RWPE2 (cell line): Measurements from ENCODE around the gene KIAA1549.

Experiments
- ATAC-seq: fragments of 200-7000 bp; cut with Tn5 transposase; 3 replicates; pipeline ENCODE4 v1.9.1; 2021; ENCODE audit warnings: low read depth
- DNase-seq: peaks from one replicate; pipeline ENCODE4 v3.0.0-alpha.2; 2020; ENCODE audit warnings: low spot score
- H3K27ac ChIP-seq: fragments of 450-650 bp; 2 replicates; pipeline ENCODE4 v1.5.1; 2017; ENCODE audit warnings: mild to moderate bottlenecking; ENCODE audit not compliant: poor library complexity, severe bottlenecking
- H3K27me3 ChIP-seq: fragments of 250-450 bp; sonication (Bioruptor Pico); 2 replicates; pipeline ENCODE4 v1.5.1; 2021; ENCODE audit warnings: mild to moderate bottlenecking, moderate library complexity; ENCODE audit not compliant: insufficient read depth, poor library complexity, severe bottlenecking
- H3K36me3 ChIP-seq: fragments of 250-450 bp; sonication (Bioruptor Pico); 2 replicates; pipeline ENCODE4 v1.5.1; 2020; ENCODE audit warnings: low read depth, mild to moderate bottlenecking, moderate library complexity
- H3K4me1 ChIP-seq: fragments of 250-450 bp; sonication (Bioruptor Pico); 2 replicates; pipeline ENCODE4 v1.5.1; 2021; ENCODE audit warnings: mild to moderate bottlenecking, moderate library complexity; ENCODE audit not compliant: insufficient read depth, poor library complexity, severe bottlenecking
- H3K4me3 ChIP-seq: fragments of 250-450 bp; sonication (Bioruptor Pico); 2 replicates; pipeline ENCODE4 v1.5.1; 2021; ENCODE audit warnings: mild to moderate bottlenecking, moderate library complexity; ENCODE audit not compliant: severe bottlenecking
- H3K9me3 ChIP-seq: fragments of 250-450 bp; sonication (Bioruptor Pico); 2 replicates; pipeline ENCODE4 v1.5.1; 2021; ENCODE audit warnings: mild to moderate bottlenecking, moderate library complexity; ENCODE audit not compliant: severe bottlenecking
- TF ChIP-seq, protein P1 (sequence below): fragments of 450-650 bp; IDR thresholded peaks from one replicate; pipeline ENCODE4 v1.5.1; 2017; ENCODE audit warnings: mild to moderate bottlenecking, moderate library complexity; ENCODE audit not compliant: poor library complexity, severe bottlenecking

The KIAA1549 gene

DNA sequence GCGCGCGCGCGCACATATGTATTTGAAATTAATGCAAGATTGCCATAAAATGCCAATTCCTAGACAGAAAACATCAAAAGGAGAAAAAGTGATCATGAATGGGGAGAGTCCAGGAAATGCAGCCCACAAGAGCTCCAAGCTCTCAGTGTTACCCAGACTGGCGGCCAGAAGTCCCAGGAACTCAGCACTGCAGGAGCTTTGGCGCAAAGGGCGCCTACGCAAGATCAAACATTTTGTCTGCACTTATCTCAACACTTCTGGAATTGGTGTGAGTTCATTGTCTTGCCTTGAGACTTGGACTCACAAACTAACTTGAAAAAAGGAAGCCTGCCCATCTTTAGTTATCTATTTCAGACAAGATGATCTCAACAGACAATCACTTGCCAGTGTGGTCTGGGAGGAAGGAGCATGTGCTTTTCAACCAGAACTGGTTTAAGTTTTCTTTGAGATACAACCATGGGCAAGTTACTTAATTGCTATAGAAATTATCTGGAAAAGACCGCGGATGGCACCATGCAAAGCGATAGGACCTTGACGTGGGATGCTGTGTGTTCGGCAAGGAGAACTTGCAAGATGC, 77.2 kb downstream of the KIAA1549 start:
- TF ChIP-seq, protein P1, sequence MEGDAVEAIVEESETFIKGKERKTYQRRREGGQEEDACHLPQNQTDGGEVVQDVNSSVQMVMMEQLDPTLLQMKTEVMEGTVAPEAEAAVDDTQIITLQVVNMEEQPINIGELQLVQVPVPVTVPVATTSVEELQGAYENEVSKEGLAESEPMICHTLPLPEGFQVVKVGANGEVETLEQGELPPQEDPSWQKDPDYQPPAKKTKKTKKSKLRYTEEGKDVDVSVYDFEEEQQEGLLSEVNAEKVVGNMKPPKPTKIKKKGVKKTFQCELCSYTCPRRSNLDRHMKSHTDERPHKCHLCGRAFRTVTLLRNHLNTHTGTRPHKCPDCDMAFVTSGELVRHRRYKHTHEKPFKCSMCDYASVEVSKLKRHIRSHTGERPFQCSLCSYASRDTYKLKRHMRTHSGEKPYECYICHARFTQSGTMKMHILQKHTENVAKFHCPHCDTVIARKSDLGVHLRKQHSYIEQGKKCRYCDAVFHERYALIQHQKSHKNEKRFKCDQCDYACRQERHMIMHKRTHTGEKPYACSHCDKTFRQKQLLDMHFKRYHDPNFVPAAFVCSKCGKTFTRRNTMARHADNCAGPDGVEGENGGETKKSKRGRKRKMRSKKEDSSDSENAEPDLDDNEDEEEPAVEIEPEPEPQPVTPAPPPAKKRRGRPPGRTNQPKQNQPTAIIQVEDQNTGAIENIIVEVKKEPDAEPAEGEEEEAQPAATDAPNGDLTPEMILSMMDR = no peak
- no peak overlapping the region for H3K27ac ChIP-seq
- ATAC-seq = no peak
- no peaks in the 10 kb centered on the region for H3K27me3 ChIP-seq
- no peak overlapping the region for H3K4me3 ChIP-seq
- no peaks in the 10 kb centered on the region for H3K4me1 ChIP-seq
- DNase-seq = no peak
- H3K36me3 ChIP-seq = no peaks in the 10 kb centered on the region
- H3K9me3 ChIP-seq = no peaks in the 10 kb centered on the region

DNA sequence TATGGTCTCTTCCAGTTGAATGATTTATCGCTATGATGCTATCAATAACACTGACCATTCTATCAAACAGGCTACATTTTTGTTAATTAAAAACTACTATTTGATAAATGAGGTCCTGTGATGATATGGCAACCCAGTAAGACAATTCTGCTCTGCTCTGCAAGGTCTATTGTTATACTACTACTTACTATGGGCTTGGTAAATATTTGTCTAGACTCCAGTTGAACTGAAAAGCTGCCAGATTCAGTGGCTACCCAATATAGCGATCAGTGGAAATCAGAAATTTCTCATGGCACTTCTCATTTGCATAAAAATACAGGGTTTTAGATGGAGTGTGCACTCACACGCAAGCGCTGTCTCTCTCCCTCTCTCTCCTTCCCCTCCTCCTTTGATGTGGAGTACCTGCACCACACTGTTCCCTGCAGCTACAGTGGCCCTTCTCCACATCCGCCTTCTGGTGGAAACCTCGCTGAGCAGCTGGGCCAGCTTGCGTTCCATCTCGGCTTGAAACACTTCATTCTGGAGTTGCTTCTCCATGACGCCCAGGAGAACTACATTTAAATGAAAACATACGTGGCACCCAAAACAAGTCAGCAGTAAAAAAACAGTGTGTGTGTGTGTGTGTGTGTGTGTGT, 77.9 kb downstream of the KIAA1549 start:
- Histone ChIP-seq H3K4me1 (no peaks in the 10 kb centered on the region), H3K36me3 (no peaks in the 10 kb centered on the region), H3K27me3 (no peaks in the 10 kb centered on the region), H3K27ac (no peak overlapping the region), H3K9me3 (no peaks in the 10 kb centered on the region), H3K4me3 (no peak overlapping the region)
- no peak for DNase-seq
- TF ChIP-seq, protein P1 = no peak
- ATAC-seq = no peak

DNA sequence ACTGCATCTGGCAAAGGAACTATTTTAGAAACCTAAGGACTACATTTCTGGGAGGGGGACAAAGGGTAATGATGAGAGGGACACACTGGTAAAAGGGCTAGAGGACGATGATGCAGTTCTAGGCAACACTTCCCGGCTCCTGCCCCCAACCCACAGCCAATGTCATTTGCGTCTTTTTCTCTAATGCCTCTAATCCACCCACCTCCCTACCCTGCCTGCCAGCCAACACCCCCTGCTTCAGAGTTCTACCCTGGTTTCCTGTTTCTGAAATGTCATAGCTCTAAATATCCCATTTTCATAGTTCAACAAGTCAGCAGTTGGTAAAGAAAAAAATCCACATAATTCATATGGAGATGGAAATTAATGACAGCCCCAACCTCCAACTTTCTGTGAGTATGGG, 79.0 kb downstream of the KIAA1549 start:
- TF ChIP-seq, protein P1 = no peak
- H3K9me3 ChIP-seq = no peaks in the 10 kb centered on the region

DNA sequence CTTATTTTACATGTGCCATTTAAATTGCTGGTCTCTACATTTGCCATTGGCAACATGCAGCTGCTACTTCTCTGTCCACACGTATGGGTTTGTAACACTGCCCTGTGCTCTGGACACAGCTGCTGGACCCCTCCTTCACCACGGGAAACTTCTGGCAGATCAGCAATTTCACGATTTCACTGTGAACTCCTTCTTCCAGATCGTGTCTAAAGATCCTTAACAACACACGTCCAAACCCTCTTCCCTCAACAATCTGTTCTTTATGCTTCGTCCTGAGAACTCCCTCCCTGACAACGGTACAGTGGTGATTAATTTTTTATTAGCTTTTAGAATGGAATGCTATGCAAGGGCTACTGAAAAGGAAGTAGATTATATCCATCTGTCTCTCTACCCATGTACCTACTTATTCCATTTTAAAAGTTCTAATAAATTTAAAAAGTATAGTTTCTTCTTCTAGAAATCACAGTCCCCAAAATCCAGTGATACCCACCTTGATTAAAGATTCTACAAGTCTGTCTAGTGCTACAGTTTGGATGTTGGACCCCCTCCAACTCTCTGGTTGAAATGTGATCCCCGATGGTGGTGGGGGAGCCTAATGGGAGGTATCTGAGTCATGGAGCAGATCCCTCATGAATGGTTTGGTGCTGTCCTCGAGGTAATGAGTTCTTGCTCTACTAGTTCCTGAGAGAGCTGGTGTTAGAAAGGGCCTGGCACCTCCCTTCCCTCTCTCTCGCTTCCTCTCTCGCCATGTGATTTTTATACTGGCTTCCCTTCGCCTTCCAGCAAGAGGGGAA, 81.0 kb downstream of the KIAA1549 start:
- peak overlapping the region; percentile 16 for H3K27ac ChIP-seq
- no peak overlapping the region for H3K4me3 ChIP-seq
- H3K27me3 ChIP-seq = no peaks in the 10 kb centered on the region
- H3K4me1 ChIP-seq = no peaks in the 10 kb centered on the region
- no peak for DNase-seq
- no peaks in the 10 kb centered on the region for H3K36me3 ChIP-seq
- TF ChIP-seq, protein P1 = no peak
- no peaks in the 10 kb centered on the region for H3K9me3 ChIP-seq
- ATAC-seq = peak; percentile 64; the same call in 2 of the 3 replicates

More for the DNA sequence above, 79.0 kb downstream of the KIAA1549 start:
- ATAC-seq (no peak), DNase-seq (no peak)
- H3K27me3 ChIP-seq = no peaks in the 10 kb centered on the region
- no peak overlapping the region for H3K27ac ChIP-seq
- H3K36me3 ChIP-seq = no peaks in the 10 kb centered on the region
- no peaks in the 10 kb centered on the region for H3K4me1 ChIP-seq
- no peak overlapping the region for H3K4me3 ChIP-seq
